Stimulated activated CD8-positive, alpha-beta memory T cell treated with anti-CD3 and anti-CD28 coated beads, Interleukin-7, amount 100 ng/mL, for 4 hours (primary cell): ENCODE results near the gene EP400.
"Not testable (repeated sequence)": the region's sequence is repeated elsewhere in the genome, so short reads cannot be mapped to it uniquely, and the experiment has no call there.

Experiments used
- DNase-seq, 2 donors: peaks; one replicate each; pipeline ENCODE4 v3.0.0-alpha.2; 2020; ENCODE audit warnings: low read depth in 2 of 2

The EP400 gene

DNA sequence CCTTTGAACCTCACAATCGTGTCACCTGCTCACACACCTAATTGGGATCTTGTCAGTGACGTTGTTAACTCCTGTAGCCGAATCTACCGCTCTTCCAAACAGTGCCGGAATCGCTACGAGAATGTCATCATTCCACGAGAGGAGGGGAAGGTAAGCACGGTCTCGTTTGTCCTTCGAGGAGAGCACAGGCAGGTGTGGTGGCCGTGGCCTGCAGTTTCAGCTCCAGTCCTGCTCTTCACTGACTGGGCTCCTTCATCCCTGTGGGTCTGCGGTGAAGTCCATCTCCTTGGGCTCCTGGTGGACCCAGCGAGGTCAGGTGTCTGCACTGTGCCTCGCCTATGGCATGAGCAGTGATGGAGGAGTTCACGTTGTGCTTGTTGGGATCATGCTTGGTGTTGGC lies 96.0 kb downstream of the EP400 start:
- DNase-seq = no peak

GRCh38 chr12:132046561-132046960 lies 96.8 kb downstream of the EP400 start:
- DNase-seq = no peak

GRCh38 chr12:132047630-132048029 lies 97.9 kb downstream of the EP400 start:
- DNase-seq = not testable (repeated sequence)

GRCh38 chr12:132049442-132049841 lies 99.7 kb downstream of the EP400 start:
- DNase-seq = no peak

- DNase-seq = no peak
Measured at GRCh38 chr12:132049876-132050275, 100.1 kb downstream of the EP400 start.

DNA sequence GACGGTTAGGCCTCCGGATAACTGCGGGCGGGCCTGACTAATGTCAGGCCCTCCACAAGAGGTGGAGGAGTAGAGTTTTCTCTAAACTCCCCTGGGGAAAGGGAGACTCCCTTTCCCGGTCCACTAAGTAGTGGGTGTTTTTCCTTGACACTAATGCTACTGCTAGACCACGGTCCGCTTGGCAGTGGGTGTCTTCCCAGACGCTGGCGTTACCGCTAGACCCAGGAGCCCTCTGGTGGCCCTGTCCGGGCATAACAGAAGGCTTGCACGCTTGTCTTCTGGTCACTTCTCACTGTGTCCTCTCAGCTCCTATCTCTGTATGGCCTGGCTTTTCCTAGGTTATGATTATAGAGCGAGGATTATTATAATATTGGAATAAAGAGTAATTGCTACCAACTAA lies 102.0 kb downstream of the EP400 start:
- DNase-seq = not testable (repeated sequence)

DNA sequence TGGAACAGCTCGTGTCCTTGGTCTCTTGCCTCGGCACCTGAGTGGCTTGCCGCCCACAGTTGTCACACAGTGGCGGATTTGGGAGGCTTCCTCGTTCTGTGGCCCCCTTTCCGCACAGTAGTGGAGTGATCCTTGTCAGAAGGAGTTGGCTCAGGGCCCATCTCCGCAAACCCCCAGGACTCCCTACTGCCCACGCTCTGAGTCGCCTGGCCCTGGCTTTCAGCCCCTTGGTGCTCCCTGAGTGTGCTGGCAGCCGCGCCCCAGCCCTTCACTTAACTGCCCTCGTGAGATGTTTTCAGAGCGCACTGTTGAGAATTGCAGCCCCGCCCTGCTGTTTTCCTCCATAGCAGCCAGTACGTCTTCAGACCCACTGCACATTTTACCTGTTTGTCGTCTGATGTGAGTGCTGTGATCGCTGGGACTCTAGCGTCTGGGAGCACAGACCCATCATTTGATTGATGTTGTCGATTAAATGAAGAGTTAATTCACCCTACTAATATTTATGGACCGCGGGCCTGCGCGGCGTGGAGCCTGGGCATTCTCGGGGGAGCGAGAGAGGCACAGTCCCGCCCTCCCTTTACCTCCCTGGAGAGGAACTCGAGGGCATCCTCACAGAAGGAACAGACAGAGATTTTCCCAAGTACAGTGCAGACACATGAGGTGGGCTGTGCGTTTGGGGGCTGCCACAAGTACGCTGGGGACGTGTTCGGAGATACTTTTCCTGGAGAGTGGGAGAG lies 102.6 kb downstream of the EP400 start:
- no peak for DNase-seq

GRCh38 chr12:132053338-132054330 lies 103.9 kb downstream of the EP400 start:
- DNase-seq = no peak

DNA sequence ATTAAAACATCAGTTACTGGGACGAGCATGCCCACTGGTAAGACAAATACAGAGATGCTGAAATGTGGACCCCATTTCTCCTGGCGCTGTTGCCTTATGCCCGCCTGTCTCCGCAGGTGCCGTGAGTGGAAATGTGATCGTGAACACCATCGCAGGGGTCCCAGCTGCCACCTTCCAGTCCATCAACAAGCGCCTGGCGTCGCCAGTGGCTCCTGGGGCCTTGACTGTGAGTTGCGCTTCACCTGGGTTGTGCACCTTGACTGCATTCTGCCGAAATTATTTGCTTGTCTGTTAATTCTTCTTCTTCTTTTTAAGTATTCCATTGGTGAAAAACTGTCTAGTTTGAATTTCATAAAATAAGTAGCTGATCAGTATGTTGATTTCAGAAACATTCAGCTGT lies 105.2 kb downstream of the EP400 start:
- no peak for DNase-seq

GRCh38 chr12:132055535-132056096 lies 105.9 kb downstream of the EP400 start:
- DNase-seq = no peak

- DNase-seq = no peak
Measured at GRCh38 chr12:132056320-132056719, 106.6 kb downstream of the EP400 start.

- no peak for DNase-seq
Measured at GRCh38 chr12:132056951-132057350, 107.2 kb downstream of the EP400 start.

DNA sequence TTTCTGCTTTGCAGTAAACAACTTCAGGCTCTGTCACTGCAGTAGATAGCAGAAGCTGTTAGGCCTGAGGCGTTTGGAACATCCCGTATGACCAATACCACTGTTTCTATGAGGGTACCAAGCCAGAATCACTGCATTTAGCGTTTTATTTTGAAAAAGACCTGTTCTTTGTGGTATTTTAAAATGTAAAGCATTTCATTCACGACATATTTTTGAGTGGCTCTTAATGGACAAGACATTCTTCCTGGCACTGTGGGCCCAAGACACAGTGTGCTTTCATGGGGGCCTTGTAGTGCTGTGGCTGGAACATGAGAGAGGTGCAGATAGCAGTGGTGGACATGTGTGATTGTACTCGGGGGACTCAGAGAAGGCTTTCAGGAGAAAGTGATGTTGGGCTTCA lies 107.9 kb downstream of the EP400 start:
- DNase-seq = no peak

DNA sequence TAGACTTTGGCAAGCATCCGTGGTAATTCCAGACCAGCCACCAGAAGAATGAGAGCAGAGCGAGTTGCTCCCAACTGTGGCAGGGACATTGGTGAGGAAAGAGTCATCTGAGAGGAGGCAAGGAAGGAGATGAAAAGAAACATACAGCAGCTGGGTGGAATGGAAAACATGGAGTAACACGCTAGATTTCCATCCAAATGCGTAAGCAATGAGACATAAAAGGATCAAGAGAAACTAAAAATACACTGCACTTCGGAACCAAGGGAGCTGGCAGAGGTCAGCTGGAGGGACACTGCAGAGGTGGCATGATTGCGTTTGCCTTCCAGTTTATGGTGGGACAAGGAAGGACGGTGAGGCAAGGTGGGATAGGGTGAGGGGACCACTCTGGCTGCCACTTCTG lies 111.5 kb downstream of the EP400 start:
- no peak for DNase-seq

DNA sequence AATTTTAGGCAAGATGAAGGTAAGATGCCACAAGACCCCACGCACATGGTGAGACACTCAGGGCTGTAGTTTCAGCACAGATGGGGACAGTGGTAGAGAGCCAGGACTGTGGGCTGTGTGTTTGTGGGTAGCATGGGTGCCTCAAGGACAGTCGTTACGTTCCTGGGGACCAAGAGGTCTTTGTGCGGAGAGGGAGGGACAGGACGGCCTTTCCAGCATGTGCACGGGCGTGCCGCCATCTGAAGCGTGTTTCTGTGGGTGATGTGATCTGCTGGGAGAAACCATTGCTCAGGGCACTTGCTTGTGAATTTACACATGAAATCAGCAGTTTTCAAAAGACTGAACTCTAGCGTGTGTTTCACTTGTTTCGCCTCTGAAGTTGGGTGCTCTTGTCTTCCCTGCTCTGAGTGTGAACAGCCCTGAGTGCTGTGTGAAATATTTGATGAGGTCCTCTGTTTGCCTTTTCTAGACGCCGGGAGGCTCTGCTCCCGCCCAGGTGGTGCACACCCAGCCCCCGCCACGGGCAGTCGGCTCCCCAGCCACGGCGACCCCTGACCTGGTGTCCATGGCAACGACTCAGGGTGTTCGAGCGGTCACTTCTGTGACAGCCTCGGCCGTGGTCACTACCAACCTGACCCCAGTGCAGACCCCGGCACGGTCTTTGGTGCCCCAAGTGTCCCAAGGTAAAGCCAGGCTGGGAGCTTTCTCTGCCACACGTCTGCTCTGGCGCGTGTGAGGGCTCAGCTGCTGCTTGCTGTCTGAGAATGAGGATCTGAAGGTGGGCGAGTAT lies 112.1 kb downstream of the EP400 start:
- no peak for DNase-seq

GRCh38 chr12:132062481-132062880 lies 112.7 kb downstream of the EP400 start:
- DNase-seq = no peak

DNA sequence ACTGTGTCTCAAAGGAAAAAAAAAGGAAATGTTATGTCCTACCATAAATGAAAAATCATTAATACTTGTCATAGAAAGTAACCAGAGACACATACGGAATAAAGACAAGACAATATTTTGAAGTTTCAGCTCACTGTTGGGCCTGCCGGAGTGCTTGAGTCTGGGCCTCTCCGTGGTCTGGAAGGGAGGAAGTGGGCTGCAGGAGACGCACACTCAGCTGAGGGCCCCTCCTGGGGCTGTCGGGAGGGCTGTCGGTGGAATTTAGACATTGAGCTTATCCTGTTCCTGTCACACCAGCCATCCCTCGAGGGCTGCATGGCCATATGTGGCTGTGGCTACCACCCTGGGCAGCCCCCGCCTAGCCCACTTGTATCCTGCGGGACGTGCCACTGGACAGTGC lies 113.7 kb downstream of the EP400 start:
- DNase-seq = no peak

DNA sequence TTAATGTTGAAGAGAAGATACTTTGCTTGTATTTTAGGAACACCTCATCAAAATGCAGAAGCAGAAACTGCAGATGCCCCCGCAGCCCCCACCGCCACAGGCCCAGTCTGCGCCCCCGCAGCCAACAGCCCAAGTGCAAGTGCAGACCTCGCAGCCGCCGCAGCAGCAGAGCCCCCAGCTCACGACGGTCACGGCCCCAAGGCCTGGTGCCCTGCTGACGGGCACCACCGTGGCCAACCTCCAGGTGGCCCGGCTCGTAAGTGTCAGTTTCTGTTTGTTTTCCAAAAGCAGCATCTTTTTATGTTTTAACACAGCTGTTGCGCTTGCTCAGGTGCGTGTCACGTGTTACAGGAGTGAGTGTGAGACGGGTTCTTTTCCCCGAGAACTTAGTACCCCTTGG lies 114.9 kb downstream of the EP400 start:
- DNase-seq = no peak

- no peak for DNase-seq
Measured at GRCh38 chr12:132065203-132065602, 115.5 kb downstream of the EP400 start.

DNA sequence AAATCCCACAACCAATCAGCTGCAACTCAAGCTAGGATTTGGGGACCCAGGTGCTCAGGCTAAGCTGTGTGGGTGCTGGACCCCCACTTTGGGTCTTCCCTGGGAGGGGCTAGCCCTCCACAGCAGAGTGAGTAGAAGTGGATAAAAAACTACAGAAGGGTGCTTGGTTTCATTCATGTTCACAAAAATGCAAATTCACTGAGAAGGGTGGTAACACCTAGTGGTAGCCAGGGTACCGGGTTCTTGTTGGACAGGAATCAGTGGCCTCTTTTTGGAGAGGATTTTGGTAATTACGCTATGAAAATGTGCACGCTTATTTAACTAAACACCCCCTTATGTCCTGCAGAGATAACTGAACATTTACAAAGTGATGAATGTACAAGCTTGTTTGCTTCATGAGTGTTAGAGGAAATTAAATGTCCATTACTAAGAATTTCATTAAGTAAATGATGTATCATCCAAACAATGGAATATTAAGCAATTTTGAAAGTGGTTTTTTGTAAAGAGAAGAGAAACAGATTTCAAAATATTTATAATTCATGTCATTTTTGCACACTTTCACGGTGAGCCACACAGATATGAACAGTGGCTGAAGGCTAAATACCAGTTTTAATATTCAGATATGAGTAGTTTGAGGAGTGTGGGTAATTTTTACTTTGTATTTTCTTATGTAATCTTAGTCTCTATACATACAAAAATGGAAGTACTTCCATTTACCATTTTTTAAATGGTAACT lies 116.0 kb downstream of the EP400 start:
- DNase-seq = no peak

GRCh38 chr12:132066345-132066685 lies 116.6 kb downstream of the EP400 start:
- no peak for DNase-seq
